Endothelial cell of umbilical vein (primary cell): Measurements from ENCODE around the gene ADCY2. TPM values are rescaled to one million over a fixed set of nuclear protein-coding genes. Genes with fewer than 3 reads are reported as not detected.

Source experiments
- BruUV-seq: library from RNA; stranded (reverse); fragments of 400-500 nt; replicated peaks from 2 replicates; lab custom pipeline; 2021; lab: Mats Ljungman, UMichigan
- CTCF ChIA-PET: fragments of 300-600, 350-600 bp; sonication (Branson Sonifier 250); formaldehyde crosslinking; loops from one replicate; lab custom pipeline; 2021; ENCODE audit warnings: antibody characterized with exemption, inconsistent platforms; lab: Charles Lee
- POLR2A ChIA-PET: fragments of 300-600, 350-600 bp; sonication (Branson Sonifier 250); formaldehyde crosslinking; loops from one replicate; lab custom pipeline; 2021; ENCODE audit warnings: antibody characterized with exemption, inconsistent platforms; lab: Charles Lee
- DNase-seq: peaks from one replicate; pipeline ENCODE4 v3.0.0-alpha.2; 2011; ENCODE audit warnings: low read depth, low spot score
- FAIRE-seq: peaks from 2 replicates; lab custom pipeline; 2011; peaks lifted over from hg19 to GRCh38; lab: Jason Lieb, UNC
- H2AFZ ChIP-seq: 2 replicates; pipeline ENCODE4 v1.6.0; 2012; ENCODE audit warnings: low read depth, low read length, control low read depth, inconsistent platforms
- H3K27ac ChIP-seq: 2 replicates; pipeline ENCODE4 v1.5.1; 2011; ENCODE audit warnings: low read depth, mild to moderate bottlenecking, control low read depth, low read length, moderate library complexity; ENCODE audit not compliant: insufficient read depth
- H3K27me3 ChIP-seq, 2 experiments: 2 replicates each; pipeline versions ENCODE4 v1.6.0 to v1.6.1; 2011; ENCODE audit warnings: low read length in 2 of 2, mixed read lengths in 1 of 2; ENCODE audit not compliant: control insufficient read depth in 2 of 2, insufficient read depth in 2 of 2
- H3K36me3 ChIP-seq, 2 experiments: 2 replicates in 1 of 2; 3 replicates in 1 of 2; pipeline ENCODE4 v1.5.1; 2011; ENCODE audit warnings: low read length in 2 of 2, mild to moderate bottlenecking in 1 of 2, moderate library complexity in 1 of 2; ENCODE audit not compliant: control insufficient read depth in 2 of 2, insufficient read depth in 2 of 2; ENCODE audit errors: extremely low read depth in 1 of 2
- H3K4me1 ChIP-seq: 3 replicates; pipeline ENCODE4 v1.5.1; 2011; ENCODE audit warnings: mild to moderate bottlenecking, low read length; ENCODE audit not compliant: control insufficient read depth, insufficient read depth; ENCODE audit errors: extremely low read depth
- H3K4me2 ChIP-seq: 2 replicates; pipeline ENCODE4 v1.6.1; 2011; ENCODE audit warnings: low read length, control low read depth, mixed read lengths; ENCODE audit not compliant: insufficient read depth
- H3K4me3 ChIP-seq, 3 experiments: fragments of 200-600 bp in 1 of 3; sonication (generic), shearing (Covaris generic) in 1 of 3; replicated peaks in 1 of 3; 2 replicates each; pipeline ENCODE4 v1.5.1; 2011 to 2016; ENCODE audit warnings: control low read depth in 3 of 3, low read length in 3 of 3, mild to moderate bottlenecking in 2 of 3, inconsistent platforms in 1 of 3, low read depth in 1 of 3, moderate library complexity in 1 of 3; ENCODE audit not compliant: insufficient read depth in 1 of 3
- H3K79me2 ChIP-seq: 2 replicates; pipeline ENCODE4 v1.6.0; 2012; ENCODE audit warnings: low read length, inconsistent platforms; ENCODE audit not compliant: control insufficient read depth, insufficient read depth
- H3K9ac ChIP-seq: replicated peaks from 2 replicates; pipeline ENCODE3; 2011; ENCODE audit warnings: low read length, control low read depth; ENCODE audit not compliant: insufficient read depth; ENCODE audit errors: extremely low read depth
- H3K9me1 ChIP-seq: replicated peaks from 3 replicates; pipeline ENCODE4 v1.6.0; 2011; ENCODE audit warnings: mild to moderate bottlenecking, low read length; ENCODE audit not compliant: control insufficient read depth, insufficient read depth; ENCODE audit errors: extremely low read depth
- H3K9me3 ChIP-seq: replicated peaks from 2 replicates; pipeline ENCODE4 v1.5.1; 2012; ENCODE audit warnings: low read length, inconsistent platforms; ENCODE audit not compliant: control insufficient read depth, insufficient read depth
- H4K20me1 ChIP-seq: replicated peaks from 2 replicates; pipeline ENCODE3; 2011; ENCODE audit warnings: mild to moderate bottlenecking, low read length; ENCODE audit not compliant: control insufficient read depth, insufficient read depth; ENCODE audit errors: extremely low read depth
- EZH2 ChIP-seq: IDR thresholded peaks from 2 replicates; pipeline ENCODE4 v1.6.1; 2012; ENCODE audit warnings: borderline replicate concordance, low read depth, mild to moderate bottlenecking, moderate library complexity, low read length, inconsistent platforms; ENCODE audit not compliant: severe bottlenecking
- FOS ChIP-seq: IDR thresholded peaks from 2 replicates; pipeline ENCODE4 v1.6.1; 2011; ENCODE audit warnings: mild to moderate bottlenecking, low read length, moderate library complexity, borderline replicate concordance; ENCODE audit not compliant: insufficient read depth
- JUN ChIP-seq: IDR thresholded peaks from 2 replicates; pipeline ENCODE4 v1.6.1; 2011; ENCODE audit warnings: borderline replicate concordance, low read depth; ENCODE audit not compliant: insufficient read length, insufficient read depth
- MYC ChIP-seq: IDR thresholded peaks from one replicate; pipeline ENCODE4 v1.6.1; 2011; ENCODE audit warnings: mild to moderate bottlenecking, low read depth, low read length
- POLR2A ChIP-seq: IDR thresholded peaks from 2 replicates; pipeline ENCODE4 v1.6.1; 2012; ENCODE audit warnings: low read depth, mild to moderate bottlenecking, control low read depth, low read length
- POLR2AphosphoS5 ChIP-seq: IDR thresholded peaks from 2 replicates; pipeline ENCODE4 v1.6.1; 2012; ENCODE audit warnings: low read depth, mild to moderate bottlenecking, control low read depth, low read length, moderate library complexity; ENCODE audit not compliant: insufficient read depth
- dilution Hi-C: fragments of 300-500 bp; cut with MboI; formaldehyde crosslinking; loops from one replicate; pipeline ENCODE4 v1.15.0; 2019; ENCODE audit warnings: low sequenced_read_pairs; ENCODE audit not compliant: extremely low pct_ligation_motif_present
- intact Hi-C: fragments of 100-400 bp; cut with micrococcal nuclease; formaldehyde crosslinking; loops from one replicate; pipeline ENCODE4 v1.10.0; 2022
- polyA plus RNA-seq, 4 experiments: library from polyadenylated mRNA; depleted of rRNA in 3 of 4; stranded (reverse) in 3 of 4; unstranded in 1 of 4; fragments of >200 nt; gene quantifications; 2 replicates each; pipeline versions ENCODE4 v1.2.1 to v1.2.3, GENCODE V29; 2011 to 2012; ENCODE audit warnings: missing spikeins in 1 of 4
- total RNA-seq: library from RNA; stranded (reverse); gene quantifications from 2 replicates; pipeline ENCODE4 v1.2.3, GENCODE V29; 2021
- TF ChIP-seq, protein P1 (sequence below), 2 donors: IDR thresholded peaks; 1 replicate in 1 of 2; 2 replicates in 1 of 2; pipeline ENCODE4 v1.5.1; 2011; ENCODE audit warnings: low read length in 2 of 2, mild to moderate bottlenecking in 2 of 2, moderate library complexity in 2 of 2, control low read depth in 1 of 2, inconsistent platforms in 1 of 2, low read depth in 1 of 2; ENCODE audit not compliant: insufficient read depth in 1 of 2; ENCODE audit errors: extremely low read depth in 1 of 2
- TF ChIP-seq, protein P2 (sequence below): IDR thresholded peaks from 2 replicates; pipeline ENCODE4 v1.6.1; 2011; ENCODE audit not compliant: insufficient read depth, insufficient read length

The ADCY2 gene
- total and polyA plus RNA-seq, 2 donors (not counting 3 experiments of a cell fraction or from before 2014, with no cell fraction given) = under 0.01 TPM; not detected in 1

DNA sequence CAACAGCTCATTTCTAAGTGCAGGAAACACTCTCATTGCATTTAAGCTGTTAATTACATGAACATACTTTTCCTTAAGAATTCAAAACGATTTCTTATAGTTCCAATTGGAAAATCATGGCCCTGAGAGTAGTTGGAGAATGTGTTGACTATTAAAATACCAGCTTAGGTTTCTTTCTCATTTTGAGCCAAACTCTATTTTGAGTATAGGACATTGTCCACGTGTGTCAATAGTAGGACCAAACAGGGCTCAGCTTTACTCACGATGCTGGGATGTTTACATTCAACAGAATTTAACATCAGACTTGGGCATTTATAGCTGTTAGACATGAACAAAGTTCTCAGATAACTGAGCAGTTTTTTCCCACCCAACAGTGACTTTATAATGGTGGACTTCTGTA is 39.6 kb downstream of the ADCY2 start:
- no peaks in the 10 kb centered on the region for H3K79me2 ChIP-seq
- H3K9ac ChIP-seq = no peak overlapping the region
- H3K36me3 ChIP-seq = no peaks in the 10 kb centered on the region
- no peak overlapping the region for H2AFZ ChIP-seq
- dilution Hi-C loops = no loop called here
- H3K27me3 ChIP-seq = no peaks in the 10 kb centered on the region
- intact Hi-C loops = no loop called here
- peaks cover 4% of the 10 kb centered on the region for H3K9me3 ChIP-seq
- ChIA-PET CTCF (no interaction called here), POLR2A (no interaction called here)
- BruUV-seq = no TSS peak
- no peaks in the 10 kb centered on the region for H3K4me1 ChIP-seq
- TF ChIP-seq, protein P1, sequence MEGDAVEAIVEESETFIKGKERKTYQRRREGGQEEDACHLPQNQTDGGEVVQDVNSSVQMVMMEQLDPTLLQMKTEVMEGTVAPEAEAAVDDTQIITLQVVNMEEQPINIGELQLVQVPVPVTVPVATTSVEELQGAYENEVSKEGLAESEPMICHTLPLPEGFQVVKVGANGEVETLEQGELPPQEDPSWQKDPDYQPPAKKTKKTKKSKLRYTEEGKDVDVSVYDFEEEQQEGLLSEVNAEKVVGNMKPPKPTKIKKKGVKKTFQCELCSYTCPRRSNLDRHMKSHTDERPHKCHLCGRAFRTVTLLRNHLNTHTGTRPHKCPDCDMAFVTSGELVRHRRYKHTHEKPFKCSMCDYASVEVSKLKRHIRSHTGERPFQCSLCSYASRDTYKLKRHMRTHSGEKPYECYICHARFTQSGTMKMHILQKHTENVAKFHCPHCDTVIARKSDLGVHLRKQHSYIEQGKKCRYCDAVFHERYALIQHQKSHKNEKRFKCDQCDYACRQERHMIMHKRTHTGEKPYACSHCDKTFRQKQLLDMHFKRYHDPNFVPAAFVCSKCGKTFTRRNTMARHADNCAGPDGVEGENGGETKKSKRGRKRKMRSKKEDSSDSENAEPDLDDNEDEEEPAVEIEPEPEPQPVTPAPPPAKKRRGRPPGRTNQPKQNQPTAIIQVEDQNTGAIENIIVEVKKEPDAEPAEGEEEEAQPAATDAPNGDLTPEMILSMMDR (IDR thresholded peaks at IDR 0.05; ENCODE audit: extremely low read depth in 1 of 2, insufficient read depth in 1 of 2, low read depth in 1 of 2, low read length in 2 of 2) = no peak
- TF ChIP-seq, protein P2, sequence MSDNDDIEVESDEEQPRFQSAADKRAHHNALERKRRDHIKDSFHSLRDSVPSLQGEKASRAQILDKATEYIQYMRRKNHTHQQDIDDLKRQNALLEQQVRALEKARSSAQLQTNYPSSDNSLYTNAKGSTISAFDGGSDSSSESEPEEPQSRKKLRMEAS = no peak
- TF ChIP-seq JUN = no peak
- H3K27ac ChIP-seq = no peak overlapping the region
- DNase-seq (no peak), FAIRE-seq (no peak)
- H3K9me1 ChIP-seq = no peaks in the 10 kb centered on the region
- H4K20me1 ChIP-seq = no peaks in the 10 kb centered on the region
- H3K4me3 ChIP-seq = no peak overlapping the region
- no peak overlapping the region for H3K4me2 ChIP-seq

DNA sequence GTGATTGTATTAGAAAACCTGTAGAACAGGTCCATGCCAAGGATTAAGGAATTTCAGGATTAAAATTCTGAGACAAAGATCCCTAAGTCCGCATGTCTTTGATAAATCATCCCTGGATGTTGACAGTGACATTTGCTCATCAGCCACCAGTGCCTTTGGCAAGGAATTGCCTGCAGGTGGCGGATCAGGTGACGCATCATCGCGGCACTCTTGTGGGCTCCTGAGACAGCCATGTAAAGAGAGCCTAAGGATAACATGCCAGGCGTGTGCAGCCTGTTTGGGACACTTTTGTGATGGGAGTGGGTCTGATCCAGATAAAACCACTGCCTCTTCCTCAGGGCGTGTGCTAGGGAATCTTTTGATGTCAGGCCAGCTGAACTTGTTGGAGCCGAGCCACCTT is 40.6 kb downstream of the ADCY2 start:
- Histone ChIP-seq H3K79me2 (no peaks in the 10 kb centered on the region), H3K27me3 (no peaks in the 10 kb centered on the region), H3K9ac (no peak overlapping the region), H3K9me1 (no peaks in the 10 kb centered on the region), H3K36me3 (no peaks in the 10 kb centered on the region), H3K4me3 (no peak overlapping the region), H3K9me3 (peaks cover 4% of the 10 kb centered on the region), H2AFZ (no peak overlapping the region), H3K27ac (no peak overlapping the region), H3K4me2 (no peak overlapping the region), H3K4me1 (no peaks in the 10 kb centered on the region), H4K20me1 (no peaks in the 10 kb centered on the region)
- dilution Hi-C loops (no loop called here), intact Hi-C loops (no loop called here)
- TF ChIP-seq, protein P2 = no peak
- no peak for TF ChIP-seq FOS
- no peak for TF ChIP-seq POLR2A
- no peak for TF ChIP-seq EZH2
- TF ChIP-seq, protein P1 (IDR thresholded peaks at IDR 0.05; ENCODE audit: extremely low read depth in 1 of 2, insufficient read depth in 1 of 2, low read depth in 1 of 2, low read length in 2 of 2) = no peak
- TF ChIP-seq MYC = no peak
- no peak for TF ChIP-seq POLR2AphosphoS5
- no peak for DNase-seq
- no peak for FAIRE-seq
- BruUV-seq = no TSS peak
- CTCF ChIA-PET = no interaction called here
- POLR2A ChIA-PET = no interaction called here
